Psoas muscle (tissue), 8 donors: ENCODE measurements around the gene ATCAY. TPM values are rescaled to one million over a fixed set of nuclear protein-coding genes. Genes with fewer than 3 reads are reported as not detected.
"Not testable (repeated sequence)": the region's sequence is repeated elsewhere in the genome, so short reads cannot be mapped to it uniquely, and the experiment has no call there.

Experiments
- ATAC-seq, 4 donors: fragments of 200-7000 bp; cut with Tn5 transposase; one replicate each; pipeline ENCODE4 v1.9.1; 2020; ENCODE audit warnings: moderate library complexity in 3 of 4, mild to moderate bottlenecking in 2 of 4
- DNase-seq, 2 donors: peaks; one replicate each; pipeline ENCODE4 v3.0.0-alpha.2; 2020
- H3K27ac ChIP-seq: fragments of 200-600 bp; one replicate; pipeline ENCODE4 v1.8.0; 2022
- H3K27me3 ChIP-seq, 3 donors: fragments of 200-600 bp in 1 of 3; one replicate each; pipeline versions ENCODE4 v1.6.1 to v1.8.0; 2013 to 2022; ENCODE audit warnings: low read length in 2 of 3, mild to moderate bottlenecking in 2 of 3, moderate library complexity in 1 of 3; ENCODE audit not compliant: insufficient read depth in 3 of 3
- H3K36me3 ChIP-seq, 2 donors: fragments of 200-600 bp in 1 of 2; one replicate each; pipeline versions ENCODE4 v1.6.1 to v1.8.0; 2013 to 2022; ENCODE audit warnings: low read depth in 1 of 2, mild to moderate bottlenecking in 1 of 2, moderate library complexity in 1 of 2; ENCODE audit not compliant: insufficient read depth in 1 of 2
- H3K4me1 ChIP-seq: fragments of 200-600 bp; one replicate; pipeline ENCODE4 v1.8.0; 2022
- H3K4me3 ChIP-seq: fragments of 200-600 bp; one replicate; pipeline ENCODE4 v1.8.0; 2022; ENCODE audit warnings: mild to moderate bottlenecking
- H3K9me3 ChIP-seq: fragments of 200-600 bp; one replicate; pipeline ENCODE4 v1.8.0; 2022
- WGBS, 3 donors: extraction: QIAGEN DNeasy Blood & Tissue Kit; methylation state at CpG; one replicate each; pipeline versions ENCODE4 v1.1.6 to v1.1.7; 2013; 5-methylcytosine and 5-hydroxymethylcytosine counted together
- intact Hi-C, 2 donors: fragments of 100-400 bp; cut with DNase I; formaldehyde crosslinking; loops; one replicate each; pipeline versions ENCODE4 v1.11.0 to v1.14.2; 2022
- polyA plus RNA-seq, 3 donors: library from polyadenylated mRNA; stranded (reverse); fragments of 200-250 nt; gene quantifications; one replicate each; pipeline ENCODE4 v1.2.3, GENCODE V29; 2013
- total RNA-seq, 4 donors: library from RNA; stranded (reverse); fragmentation: NEBNext Ultra II Directional in 2 of 4; extraction: Animal tissue kit (Norgen Biotek cat#: 25700) in 2 of 4; gene quantifications; one replicate each; pipeline versions ENCODE4 v1.2.1 to v1.2.4, GENCODE V29; 2021 to 2023
- TF ChIP-seq, protein P1 (sequence below): fragments of 200-600 bp; IDR thresholded peaks from one replicate; pipeline ENCODE4 v1.8.0; 2022; ENCODE audit warnings: antibody characterized with exemption
- donor health status: healthy with polysubstance abuse.
- donor health status: DM: no; HTN: no; CAD: no; lungs with moderate emphysema.
- donor health status: Bipolar disorder and iron deficiency.
- donor health status: healthy.
- donor health status: DM: yes; HTN: yes; CAD: no.
- donor health status: DM: no; HTN: no; CAD: no.
- donor health status: DM: no; HTN: no; CAD: no.
- donor health status: DM: yes; HTN: yes; CAD: no.

Gene ATCAY
- total and polyA plus RNA-seq, 7 donors = 0.04 TPM; not detected in 6

DNA sequence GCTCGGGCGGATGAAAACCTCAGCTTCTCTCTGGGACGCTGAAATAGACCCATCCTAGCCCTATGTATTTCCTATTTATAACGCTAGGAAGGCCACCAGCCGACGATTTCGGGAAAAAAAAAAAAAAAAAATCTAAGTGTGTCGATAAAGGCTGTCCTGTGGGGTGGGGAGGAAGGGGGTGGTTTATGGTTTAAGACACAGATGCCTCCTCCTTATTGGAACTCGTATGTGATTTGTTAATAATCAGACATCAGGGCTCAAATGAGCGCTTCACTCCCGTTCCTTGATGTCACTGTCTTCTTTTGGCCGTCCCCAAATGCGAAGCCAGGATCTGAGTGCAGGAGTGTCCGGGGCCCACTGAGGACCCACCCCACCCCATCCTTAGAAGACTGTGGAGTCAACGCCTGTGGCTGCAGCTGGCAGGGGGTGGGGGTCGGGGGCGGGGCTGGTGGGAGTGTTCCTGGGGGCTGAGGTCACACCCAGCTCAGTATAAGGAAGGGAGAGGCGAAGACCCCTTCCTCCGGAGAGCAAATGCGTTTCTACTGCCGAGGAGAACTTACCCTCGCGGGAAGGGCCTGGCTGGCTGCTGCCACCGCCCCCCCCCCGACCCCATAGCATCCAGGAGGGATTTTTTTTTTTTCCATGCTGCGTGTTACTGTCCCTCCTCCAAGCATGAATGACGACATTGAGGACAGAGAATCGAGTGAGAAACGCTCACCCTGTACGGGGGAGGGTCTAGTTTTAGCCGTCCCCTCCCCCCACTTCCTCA, 971 bp downstream of the ATCAY start:
- ATAC-seq (no peak), DNase-seq (no peak)
- Histone ChIP-seq H3K36me3 (no peaks in the 10 kb centered on the region), H3K27me3 (peaks cover 0 to 62% (median 11%) of the 10 kb centered on the region in 3 donors), H3K4me1 (no peaks in the 10 kb centered on the region), H3K4me3 (no peak overlapping the region), H3K9me3 (no peaks in the 10 kb centered on the region), H3K27ac (no peak overlapping the region)
- WGBS, 3 donors = 1 to 2% (median 1%) methylated on average over 30 to 31 of the region's 31 CpGs
- TF ChIP-seq, protein P1, sequence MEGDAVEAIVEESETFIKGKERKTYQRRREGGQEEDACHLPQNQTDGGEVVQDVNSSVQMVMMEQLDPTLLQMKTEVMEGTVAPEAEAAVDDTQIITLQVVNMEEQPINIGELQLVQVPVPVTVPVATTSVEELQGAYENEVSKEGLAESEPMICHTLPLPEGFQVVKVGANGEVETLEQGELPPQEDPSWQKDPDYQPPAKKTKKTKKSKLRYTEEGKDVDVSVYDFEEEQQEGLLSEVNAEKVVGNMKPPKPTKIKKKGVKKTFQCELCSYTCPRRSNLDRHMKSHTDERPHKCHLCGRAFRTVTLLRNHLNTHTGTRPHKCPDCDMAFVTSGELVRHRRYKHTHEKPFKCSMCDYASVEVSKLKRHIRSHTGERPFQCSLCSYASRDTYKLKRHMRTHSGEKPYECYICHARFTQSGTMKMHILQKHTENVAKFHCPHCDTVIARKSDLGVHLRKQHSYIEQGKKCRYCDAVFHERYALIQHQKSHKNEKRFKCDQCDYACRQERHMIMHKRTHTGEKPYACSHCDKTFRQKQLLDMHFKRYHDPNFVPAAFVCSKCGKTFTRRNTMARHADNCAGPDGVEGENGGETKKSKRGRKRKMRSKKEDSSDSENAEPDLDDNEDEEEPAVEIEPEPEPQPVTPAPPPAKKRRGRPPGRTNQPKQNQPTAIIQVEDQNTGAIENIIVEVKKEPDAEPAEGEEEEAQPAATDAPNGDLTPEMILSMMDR = no peak
- intact Hi-C loops = no loop called here

DNA sequence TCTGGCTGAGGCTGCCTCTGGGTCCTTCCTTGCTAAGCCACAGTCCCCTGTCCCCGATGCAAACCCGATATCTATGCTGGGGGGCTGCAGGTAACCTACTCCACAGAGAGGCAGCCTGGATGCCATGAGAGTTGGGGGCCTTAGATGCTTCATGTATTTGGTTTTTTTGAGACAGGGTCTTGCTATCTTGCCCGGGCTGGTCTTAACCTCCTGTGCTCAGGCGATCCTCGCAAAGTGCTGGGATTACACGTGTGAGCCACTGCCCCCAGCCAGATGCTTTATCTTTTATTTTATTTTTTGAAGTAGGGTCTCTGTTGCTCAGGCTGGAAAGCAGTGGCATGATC, 1.5 kb downstream of the ATCAY start:
- Histone ChIP-seq H3K36me3 (no peaks in the 10 kb centered on the region), H3K27ac (no peak overlapping the region), H3K4me1 (no peaks in the 10 kb centered on the region), H3K9me3 (no peaks in the 10 kb centered on the region), H3K4me3 (no peak overlapping the region), H3K27me3 (peaks cover 0 to 62% (median 11%) of the 10 kb centered on the region in 3 donors)
- DNase-seq (no peak), ATAC-seq (no peak)
- TF ChIP-seq, protein P1 = no peak
- 14 to 24% (median 19%) methylated on average over 6 of the region's 6 CpGs for WGBS, 3 donors
- intact Hi-C loops = no loop called here

DNA sequence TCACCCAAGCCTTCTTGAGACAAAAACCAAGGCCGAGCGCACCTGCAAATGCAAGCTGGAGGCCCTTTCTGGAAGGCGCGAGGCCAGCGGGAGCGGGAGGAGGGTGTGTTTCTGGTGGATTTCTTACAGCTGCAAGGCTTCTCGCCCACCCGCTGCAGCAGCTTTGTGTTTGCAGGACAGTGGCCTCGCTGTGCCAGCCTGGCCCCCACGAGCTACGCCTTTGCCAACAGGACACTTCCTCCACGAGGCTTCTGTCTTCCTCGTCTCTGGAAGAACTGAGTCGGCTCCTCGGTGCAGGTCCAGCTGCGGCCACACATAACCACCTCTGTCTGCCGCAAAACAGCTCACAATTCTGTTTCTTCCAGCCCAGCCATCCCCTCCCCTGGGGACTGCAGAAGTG, 10.1 kb downstream of the ATCAY start:
- H3K9me3 ChIP-seq = no peaks in the 10 kb centered on the region
- H3K4me1 ChIP-seq = no peaks in the 10 kb centered on the region
- no peak overlapping the region for H3K4me3 ChIP-seq
- no peak for DNase-seq
- 71 to 77% (median 74%) methylated on average over 15 to 17 of the region's 17 CpGs for WGBS, 3 donors
- ATAC-seq = no peak
- intact Hi-C loops = no loop called here
- no peak overlapping the region for H3K27ac ChIP-seq
- H3K27me3 ChIP-seq = no peaks in the 10 kb centered on the region
- TF ChIP-seq, protein P1 = no peak
- H3K36me3 ChIP-seq = no peaks in the 10 kb centered on the region

DNA sequence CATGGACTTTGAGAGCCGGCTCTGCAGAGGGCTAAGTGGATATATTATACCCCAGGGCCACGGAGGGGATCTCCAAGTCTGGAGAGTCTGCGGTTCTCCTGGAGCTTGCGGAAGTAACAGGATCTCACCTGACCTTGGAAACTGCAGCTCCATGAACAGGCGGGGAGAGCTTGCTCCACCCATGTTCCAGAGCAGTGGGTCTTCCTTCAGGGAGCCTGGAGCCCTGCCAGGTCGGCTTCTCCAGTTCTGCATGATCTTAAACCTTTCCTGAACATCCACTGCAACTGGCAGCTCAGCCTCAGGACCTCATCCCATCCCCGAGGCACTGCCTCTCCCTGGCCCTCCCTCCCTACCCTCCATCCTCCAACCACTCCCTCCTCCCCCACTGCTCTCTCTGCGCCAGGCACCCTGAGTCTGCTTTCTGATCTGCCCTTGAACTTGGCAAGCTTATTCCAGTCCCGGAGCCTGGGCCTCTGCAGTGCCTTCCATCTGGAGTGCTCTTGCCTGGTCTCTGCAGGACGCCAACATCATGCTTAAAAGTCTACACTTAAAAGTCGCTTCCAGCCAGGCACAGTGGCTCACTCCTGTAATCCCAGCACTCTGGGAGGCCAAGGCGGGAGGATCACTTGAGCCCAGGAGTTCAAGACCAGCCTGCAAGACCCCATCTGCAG, 13.2 kb downstream of the ATCAY start:
- no peaks in the 10 kb centered on the region for H3K4me1 ChIP-seq
- intact Hi-C loops = no loop called here
- H3K27me3 ChIP-seq = peaks cover 0 to 4% (median 2%) of the 10 kb centered on the region in 3 donors
- no peak overlapping the region for H3K4me3 ChIP-seq
- H3K9me3 ChIP-seq = peaks cover 4% of the 10 kb centered on the region
- TF ChIP-seq, protein P1 = no peak
- no peaks in the 10 kb centered on the region for H3K36me3 ChIP-seq
- 51 to 60% (median 53%) methylated on average over 12 of the region's 12 CpGs for WGBS, 3 donors
- ATAC-seq (no peak), DNase-seq (no peak)
- no peak overlapping the region for H3K27ac ChIP-seq

DNA sequence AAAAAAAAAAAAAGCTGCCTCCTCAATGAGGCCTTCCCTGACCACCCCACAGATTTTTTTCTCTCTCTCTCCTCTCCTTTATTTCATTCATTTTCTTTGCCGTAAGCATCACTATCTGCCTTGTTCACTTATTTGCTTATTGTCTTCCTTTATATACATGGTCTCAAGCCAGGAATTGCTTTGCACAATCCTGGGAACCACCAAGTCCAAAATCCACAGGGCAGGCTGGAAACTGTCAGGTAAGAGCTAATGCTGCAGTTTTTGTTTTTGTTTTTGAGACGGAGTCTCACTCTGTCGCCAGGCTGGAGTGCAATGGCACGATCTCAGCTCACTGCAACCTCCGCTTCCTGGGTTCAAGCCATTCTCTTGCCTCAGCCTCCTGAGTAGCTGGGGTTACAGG, 14.5 kb downstream of the ATCAY start:
- H3K4me1 ChIP-seq, DNase-seq, H3K4me3 ChIP-seq, ATAC-seq, H3K27me3 ChIP-seq, H3K36me3 ChIP-seq, intact Hi-C loops, H3K9me3 ChIP-seq, H3K27ac ChIP-seq: not testable (repeated sequence)
- WGBS, 3 donors = 73 to 81% (median 77%) methylated on average over 5 of the region's 5 CpGs
